IMR-90 (cell line): ENCODE measurements around the gene DOCK1. TPM values are rescaled to one million over a fixed set of nuclear protein-coding genes. Genes with fewer than 3 reads are reported as not detected.

ENCODE experiments used
- ATAC-seq: fragments of 200-7000 bp; cut with Tn5 transposase; 2 replicates; pipeline ENCODE4 v1.9.1; 2020; ENCODE audit warnings: low read depth, mild to moderate bottlenecking, moderate library complexity
- BruUV-seq: library from RNA; stranded (reverse); fragments of 400-500 nt; replicated peaks from 2 replicates; lab custom pipeline; 2021; lab: Mats Ljungman, UMichigan
- CTCF ChIA-PET: fragments of 300-600 bp; formaldehyde crosslinking; extraction: SDS; loops from one replicate; lab custom pipeline; 2021; ENCODE audit warnings: antibody characterized with exemption; lab: Yijun Ruan, JAX
- POLR2A ChIA-PET: fragments of 300-600 bp; sonication (Branson Sonifier 250); formaldehyde crosslinking; loops from one replicate; lab custom pipeline; 2022; ENCODE audit warnings: antibody characterized with exemption; ENCODE audit not compliant: unreplicated experiment; lab: Charles Lee
- DNase-seq: peaks from one replicate; pipeline ENCODE4 v3.0.0; 2013
- H2AFZ ChIP-seq: replicated peaks from 2 replicates; pipeline ENCODE3; 2013; ENCODE audit warnings: low read length, mild to moderate bottlenecking; ENCODE audit not compliant: poor library complexity
- H2AK5ac ChIP-seq: 2 replicates; pipeline ENCODE4 v1.6.1; 2013; ENCODE audit warnings: low read depth, low read length, inconsistent platforms
- H2AK9ac ChIP-seq: replicated peaks from 2 replicates; pipeline ENCODE3; 2013; ENCODE audit warnings: mild to moderate bottlenecking, low read depth, low read length, moderate library complexity; ENCODE audit not compliant: poor library complexity
- H2BK120ac ChIP-seq: 2 replicates; pipeline ENCODE4 v1.6.1; 2013; ENCODE audit warnings: low read depth, low read length, inconsistent platforms
- H2BK15ac ChIP-seq: 3 replicates; pipeline ENCODE4 v1.6.1; 2013; ENCODE audit warnings: low read depth, low read length, inconsistent platforms
- H2BK20ac ChIP-seq: 2 replicates; pipeline ENCODE4 v1.6.1; 2013; ENCODE audit warnings: low read depth, mild to moderate bottlenecking, inconsistent platforms, low read length, moderate library complexity
- H2BK5ac ChIP-seq: 2 replicates; pipeline ENCODE4 v1.6.1; 2013; ENCODE audit warnings: mild to moderate bottlenecking, low read depth, low read length, inconsistent platforms; ENCODE audit not compliant: poor library complexity, severe bottlenecking
- H3K14ac ChIP-seq: replicated peaks from 2 replicates; pipeline ENCODE4 v1.6.1; 2013; ENCODE audit warnings: low read depth, low read length, inconsistent platforms
- H3K18ac ChIP-seq: 2 replicates; pipeline ENCODE4 v1.6.1; 2013; ENCODE audit warnings: low read depth, low read length, control low read depth
- H3K23ac ChIP-seq: 2 replicates; pipeline ENCODE4 v1.6.1; 2013; ENCODE audit warnings: low read depth, low read length, inconsistent platforms
- H3K27ac ChIP-seq: 2 replicates; pipeline ENCODE4 v1.5.1; 2013; ENCODE audit warnings: mild to moderate bottlenecking, control low read depth, low read length; ENCODE audit not compliant: insufficient read depth
- H3K27me3 ChIP-seq: 2 replicates; pipeline ENCODE4 v1.6.1; 2013; ENCODE audit warnings: low read length; ENCODE audit not compliant: control insufficient read depth, insufficient read depth
- H3K36me3 ChIP-seq: 2 replicates; pipeline ENCODE4 v1.6.1; 2013; ENCODE audit warnings: low read length, mixed read lengths; ENCODE audit not compliant: control insufficient read depth, insufficient read depth
- H3K4ac ChIP-seq: 2 replicates; pipeline ENCODE4 v1.6.1; 2013; ENCODE audit warnings: low read depth, low read length, inconsistent platforms
- H3K4me1 ChIP-seq: 2 replicates; pipeline ENCODE4 v1.6.1; 2013; ENCODE audit warnings: low read length, mixed read lengths; ENCODE audit not compliant: control insufficient read depth, insufficient read depth
- H3K4me2 ChIP-seq: 2 replicates; pipeline ENCODE4 v1.6.1; 2013; ENCODE audit warnings: low read depth, mild to moderate bottlenecking, control low read depth, low read length, moderate library complexity
- H3K4me3 ChIP-seq: 2 replicates; pipeline ENCODE4 v1.5.1; 2013; ENCODE audit warnings: low read depth, mild to moderate bottlenecking, control low read depth, low read length, moderate library complexity; ENCODE audit not compliant: insufficient read depth
- H3K56ac ChIP-seq: 2 replicates; pipeline ENCODE4 v1.6.1; 2013; ENCODE audit warnings: low read length, inconsistent platforms; ENCODE audit not compliant: insufficient read depth; ENCODE audit errors: extremely low read depth
- H3K79me1 ChIP-seq, 2 experiments: 2 replicates each; pipeline ENCODE4 v1.6.1; 2013; ENCODE audit warnings: low read length in 2 of 2, inconsistent platforms in 1 of 2, low read depth in 1 of 2
- H3K9ac ChIP-seq: 2 replicates; pipeline ENCODE4 v1.6.1; 2013; ENCODE audit warnings: low read depth, low read length, control low read depth
- H3K9me1 ChIP-seq: 2 replicates; pipeline ENCODE4 v1.6.1; 2013; ENCODE audit warnings: low read length, inconsistent platforms; ENCODE audit not compliant: insufficient read depth
- H3K9me3 ChIP-seq: 2 replicates; pipeline ENCODE4 v1.6.1; 2013; ENCODE audit warnings: low read length; ENCODE audit not compliant: control insufficient read depth, insufficient read depth
- H4K20me1 ChIP-seq: 2 replicates; pipeline ENCODE4 v1.6.1; 2013; ENCODE audit warnings: low read length, inconsistent platforms; ENCODE audit not compliant: insufficient read depth
- H4K5ac ChIP-seq: 2 replicates; pipeline ENCODE4 v1.6.1; 2013; ENCODE audit warnings: mild to moderate bottlenecking, low read depth, low read length, control low read depth
- H4K8ac ChIP-seq, 2 experiments: 2 replicates each; pipeline ENCODE4 v1.6.1; 2013; ENCODE audit warnings: low read depth in 2 of 2, low read length in 2 of 2, control low read depth in 1 of 2, inconsistent platforms in 1 of 2
- H4K91ac ChIP-seq: 2 replicates; pipeline ENCODE4 v1.6.1; 2013; ENCODE audit warnings: low read depth, low read length, inconsistent platforms; ENCODE audit not compliant: insufficient read depth
- BHLHE40 ChIP-seq: fragments of 150-350 bp; IDR thresholded peaks from 2 replicates; pipeline ENCODE4 v1.6.1; 2016; ENCODE audit warnings: mild to moderate bottlenecking, low read depth, low read length
- CEBPB ChIP-seq: IDR thresholded peaks from 2 replicates; pipeline ENCODE4 v1.6.1; 2012; ENCODE audit warnings: low read depth, low read length, improper control_type of control experiment
- CHD1 ChIP-seq: IDR thresholded peaks from 2 replicates; pipeline ENCODE4 v1.6.1; 2012; ENCODE audit warnings: low read depth, low read length, improper control_type of control experiment
- CTCF ChIP-seq: conservative IDR thresholded peaks from 2 replicates; pipeline ENCODE4 v1.5.1; 2012; ENCODE audit warnings: mild to moderate bottlenecking, low read depth, low read length, improper control_type of control experiment
- ELK1 ChIP-seq: fragments of 150-350 bp; IDR thresholded peaks from 2 replicates; pipeline ENCODE4 v1.6.1; 2016; ENCODE audit warnings: low read depth, mild to moderate bottlenecking, low read length, moderate library complexity, borderline replicate concordance
- FOS ChIP-seq: fragments of 150-350 bp; IDR thresholded peaks from 2 replicates; pipeline ENCODE4 v1.6.1; 2016; ENCODE audit warnings: low read depth, low read length
- MAFK ChIP-seq: IDR thresholded peaks from 2 replicates; pipeline ENCODE4 v1.6.1; 2012; ENCODE audit warnings: low read depth, low read length, improper control_type of control experiment
- MAZ ChIP-seq: IDR thresholded peaks from 2 replicates; pipeline ENCODE4 v1.6.1; 2012; ENCODE audit warnings: low read depth, mild to moderate bottlenecking, low read length, improper control_type of control experiment, moderate library complexity, borderline replicate concordance
- MXI1 ChIP-seq: IDR thresholded peaks from 2 replicates; pipeline ENCODE4 v1.6.1; 2012; ENCODE audit warnings: low read depth, mild to moderate bottlenecking, low read length, moderate library complexity, borderline replicate concordance
- NFE2L2 ChIP-seq: fragments of 150-350 bp; IDR thresholded peaks from 2 replicates; pipeline ENCODE4 v1.6.1; 2016; ENCODE audit warnings: low read depth, mild to moderate bottlenecking, low read length
- POLR2A ChIP-seq: IDR thresholded peaks from 2 replicates; pipeline ENCODE4 v1.6.1; 2012; ENCODE audit warnings: mild to moderate bottlenecking, low read depth, low read length
- RAD21 ChIP-seq: IDR thresholded peaks from 2 replicates; pipeline ENCODE4 v1.6.1; 2012; ENCODE audit warnings: low read length, improper control_type of control experiment
- RCOR1 ChIP-seq: IDR thresholded peaks from 2 replicates; pipeline ENCODE4 v1.6.1; 2012; ENCODE audit warnings: mild to moderate bottlenecking, low read length, improper control_type of control experiment; ENCODE audit not compliant: insufficient replicate concordance
- RFX5 ChIP-seq: IDR thresholded peaks from 2 replicates; pipeline ENCODE4 v1.8.0; 2012; ENCODE audit warnings: low read depth, mild to moderate bottlenecking, low read length, moderate library complexity
- SMC3 ChIP-seq: fragments of 150-350 bp; IDR thresholded peaks from 2 replicates; pipeline ENCODE4 v1.6.1; 2016; ENCODE audit warnings: low read depth, mild to moderate bottlenecking, antibody characterized with exemption, low read length, moderate library complexity
- USF2 ChIP-seq: fragments of 150-350 bp; IDR thresholded peaks from 2 replicates; pipeline ENCODE4 v1.6.1; 2017; ENCODE audit warnings: mild to moderate bottlenecking, antibody characterized with exemption, low read length, low read depth
- WGBS, 2 experiments: methylation state at CpG; one replicate each; pipeline versions ENCODE4 v1.1.5 to v1.1.7; 2013; ENCODE audit warnings: missing lambda C conversion rate in 2 of 2; ENCODE audit not compliant: insufficient read length in 1 of 2; ENCODE audit errors: extremely low coverage in 2 of 2; 5-methylcytosine and 5-hydroxymethylcytosine counted together
- dilution Hi-C: fragments of 300-500 bp; cut with HindIII; formaldehyde crosslinking; loops from one replicate; pipeline ENCODE4 v1.14.3; 2018; ENCODE audit warnings: low sequenced_read_pairs; ENCODE audit not compliant: unreplicated experiment
- in situ Hi-C: fragments of 300-500 bp; cut with MboI; formaldehyde crosslinking; loops from 3 replicates; pipeline ENCODE4 v1.14.3; 2019; ENCODE audit warnings: low sequenced_read_pairs, inconsistent platforms, mixed read lengths
- intact Hi-C: fragments of 100-400 bp; cut with micrococcal nuclease; formaldehyde crosslinking; loops from 2 replicates; pipeline ENCODE4 v1.10.0; 2022
- polyA plus RNA-seq, 3 experiments: library from polyadenylated mRNA; depleted of rRNA; stranded (reverse); fragments of >200 nt; gene quantifications; 2 replicates each; pipeline ENCODE4 v1.2.3, GENCODE V29; 2012; ENCODE audit warnings: low replicate concordance in 1 of 3
- total RNA-seq: library from RNA; depleted of rRNA; stranded (reverse); fragments of >200 nt; gene quantifications from 2 replicates; pipeline ENCODE4 v1.2.3, GENCODE V29; 2012

DOCK1 gene
- total and polyA plus RNA-seq, 2 of the 4 experiments (the other 2 are of a cell fraction): 28.2 to 71.0 TPM

- Histone ChIP-seq H3K4ac (no peak overlapping the region), H3K4me3 (no peak overlapping the region), H3K4me1 (no peaks in the 10 kb centered on the region), H4K5ac (no peak overlapping the region), H3K9me3 (no peaks in the 10 kb centered on the region), H4K8ac (no peak overlapping the region), H3K23ac (no peak overlapping the region), H3K18ac (no peak overlapping the region), H2BK20ac (no peak overlapping the region), H4K20me1 (no peaks in the 10 kb centered on the region), H2AK5ac (no peak overlapping the region), H3K27me3 (no peaks in the 10 kb centered on the region), H2BK15ac (no peak overlapping the region), H2BK120ac (no peak overlapping the region), H4K91ac (no peak overlapping the region), H3K9me1 (peaks cover 11% of the 10 kb centered on the region; the same call in 1 of the 2 replicates), H3K36me3 (peaks cover 25% of the 10 kb centered on the region), H3K27ac (no peak overlapping the region), H3K9ac (no peak overlapping the region), H3K79me1 (no peaks in the 10 kb centered on the region), H3K56ac (no peak overlapping the region), H2AK9ac (no peak overlapping the region), H3K14ac (no peak overlapping the region), H3K4me2 (no peak overlapping the region), H2BK5ac (no peak overlapping the region), H2AFZ (no peak overlapping the region)
- in situ Hi-C loops: no loop called here
- TF ChIP-seq NFE2L2 (no peak), RFX5 (no peak), MAZ (no peak), CTCF (no peak), RCOR1 (no peak), RAD21 (no peak), USF2 (no peak), POLR2A (no peak), FOS (no peak), MXI1 (no peak), CEBPB (no peak), CHD1 (no peak), ELK1 (no peak), MAFK (no peak), BHLHE40 (no peak), SMC3 (no peak)
- no TSS peak for BruUV-seq
- POLR2A ChIA-PET: no interaction called here
- intact Hi-C loops: no loop called here
- no peak for ATAC-seq
- no CpG with 5 or more reads among the region's 9 CpGs for WGBS, 2 experiments
- no peak for DNase-seq
- CTCF ChIA-PET: no interaction called here
- dilution Hi-C loops: no loop called here
Measured at GRCh38 chr10:127358337-127358736, 453.1 kb downstream of the DOCK1 start.
